ENCODE results near the gene HID1. TPM values are rescaled to one million over a fixed set of nuclear protein-coding genes. Genes with fewer than 3 reads are reported as not detected.

The HID1 gene
- total RNA-seq, 5 donors from 2014 or later (not counting 1 experiment from before 2014, with no cell fraction given) = 12.7 to 21.0 (median 14.5) TPM

GRCh38 chr17:74977802-74978201 lies 5.2 kb upstream of the HID1 start:
- Mint-ChIP-seq H3K9me3 (no peaks in the 10 kb centered on the region), H3K4me3 (no peak overlapping the region), H3K27ac (no peak overlapping the region), H3K27me3 (peaks cover 0 to 20% of the 10 kb centered on the region in 2 donors), H3K36me3 (no peaks in the 10 kb centered on the region), H3K4me1 (peaks cover 18 to 20% (median 19%) of the 10 kb centered on the region in 3 donors)
- no peak for DNase-seq
- Histone ChIP-seq H3K4me1 (ENCODE audit: control insufficient read depth in 1 of 2, extremely low read depth in 1 of 2, insufficient read depth in 2 of 2, low read length in 2 of 2) (peaks cover 8 to 26% of the 10 kb centered on the region in 2 experiments), H3K9me3 (no peaks in the 10 kb centered on the region), H3K27ac (ENCODE audit: low read length) (no peak overlapping the region), H3K4me3 (ENCODE audit: control insufficient read depth in 1 of 2, extremely low read depth in 1 of 2, low read length in 1 of 2) (no peak overlapping the region), H3K27me3 (replicated peaks in 1 of 2; ENCODE audit: control insufficient read depth in 2 of 2, extremely low read depth in 1 of 2, insufficient read depth in 2 of 2, low read length in 1 of 2) (peaks cover 2 to 31% of the 10 kb centered on the region in 2 experiments), H3K36me3 (ENCODE audit: control insufficient read depth in 2 of 2, extremely low read depth in 1 of 2, insufficient read depth in 1 of 2, low read length in 1 of 2) (no peaks in the 10 kb centered on the region)
- WGBS (ENCODE audit: insufficient coverage) = no CpG with 5 or more reads among the region's 3 CpGs
- CTCF ChIA-PET = no interaction called here
- POLR2A ChIA-PET = interaction anchor here in 1 of 2 donors (0.6 kb wide), 1 partner anchor 540 kb away, joined by 3 read pairs; no protein-coding TSS in a partner anchor
- ATAC-seq (replicated peaks in 1 of 4) = no peak

- H3K27me3 ChIP-seq (replicated peaks in 1 of 2; ENCODE audit: control insufficient read depth in 2 of 2, extremely low read depth in 1 of 2, insufficient read depth in 2 of 2, low read length in 1 of 2) = peaks cover 2 to 43% of the 10 kb centered on the region in 2 experiments
- H3K27ac ChIP-seq (ENCODE audit: low read length) = no peak overlapping the region
- peaks cover 2 to 23% of the 10 kb centered on the region in 2 experiments for H3K4me1 ChIP-seq (ENCODE audit: control insufficient read depth in 1 of 2, extremely low read depth in 1 of 2, insufficient read depth in 2 of 2, low read length in 2 of 2)
- WGBS (ENCODE audit: insufficient coverage) = 67% methylated on average over 1 of the region's 4 CpGs
- no peaks in the 10 kb centered on the region for H3K9me3 ChIP-seq
- CTCF ChIA-PET = interaction anchor here in 1 of 2 donors (0.6 kb wide), 1 partner anchor 20 kb away, joined by 3 read pairs; no protein-coding TSS in a partner anchor
- H3K36me3 ChIP-seq (ENCODE audit: control insufficient read depth in 2 of 2, extremely low read depth in 1 of 2, insufficient read depth in 1 of 2, low read length in 1 of 2) = no peaks in the 10 kb centered on the region
- no peaks in the 10 kb centered on the region for H3K9me3 Mint-ChIP-seq
- DNase-seq (no peak), ATAC-seq (replicated peaks in 1 of 4) (no peak)
- no peak overlapping the region for H3K4me3 ChIP-seq (ENCODE audit: control insufficient read depth in 1 of 2, extremely low read depth in 1 of 2, low read length in 1 of 2)
- H3K27ac Mint-ChIP-seq = no peak overlapping the region
- peaks cover 8 to 15% (median 11%) of the 10 kb centered on the region in 3 donors for H3K4me1 Mint-ChIP-seq
- H3K27me3 Mint-ChIP-seq = peaks cover 0 to 22% of the 10 kb centered on the region in 2 donors
- H3K36me3 Mint-ChIP-seq = no peaks in the 10 kb centered on the region
- no peak overlapping the region for H3K4me3 Mint-ChIP-seq
- POLR2A ChIA-PET = no interaction called here
Measured at GRCh38 chr17:74975943-74976342, 3.4 kb upstream of the HID1 start.

DNA sequence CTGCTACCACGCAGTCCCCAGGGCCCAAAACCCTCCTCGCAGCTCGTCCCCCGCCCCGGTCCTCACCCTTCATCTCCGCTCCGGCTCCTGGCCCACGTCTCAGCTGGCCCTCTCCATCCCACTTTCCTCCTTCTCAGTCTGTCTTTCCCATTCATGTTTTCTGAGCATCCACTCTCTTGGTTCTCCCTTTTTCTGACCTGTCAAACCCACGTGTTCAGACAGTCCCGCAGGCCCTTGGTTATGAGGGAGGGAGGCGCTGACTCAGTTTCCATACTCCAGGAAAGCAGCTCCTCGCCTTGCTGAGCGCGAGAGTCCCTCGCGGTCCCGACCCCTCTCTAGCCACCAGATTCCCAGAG lies 392 bp upstream of the HID1 start:
- H3K4me3 ChIP-seq (ENCODE audit: control insufficient read depth in 1 of 2, extremely low read depth in 1 of 2, low read length in 1 of 2) = peak overlapping the region; percentile 44 to 59
- DNase-seq (no peak), ATAC-seq (replicated peaks in 1 of 4) (no peak)
- ChIA-PET POLR2A (no interaction called here), CTCF (interaction anchor here (0.5 to 3.6 kb wide), 7 partner anchors 12 to 87 kb away, joined by 3 to 13 read pairs (median 3); partner anchors contain the start of gene CDR2L (in 1 of the 2))
- Mint-ChIP-seq H3K27me3 (peaks cover 0 to 19% of the 10 kb centered on the region in 2 donors), H3K4me1 (peaks cover 6 to 13% (median 6%) of the 10 kb centered on the region in 3 donors), H3K27ac (peak overlapping the region; percentile 24 to 61), H3K36me3 (no peaks in the 10 kb centered on the region), H3K9me3 (no peaks in the 10 kb centered on the region), H3K4me3 (peak overlapping the region; percentile 80 to 96 (median 82))
- 20% methylated on average over 13 of the region's 17 CpGs for WGBS (ENCODE audit: insufficient coverage)
- no peak overlapping the region for H3K27ac ChIP-seq (ENCODE audit: low read length)
- no peaks in the 10 kb centered on the region for H3K9me3 ChIP-seq
- peaks cover 2 to 21% of the 10 kb centered on the region in 2 experiments for H3K4me1 ChIP-seq (ENCODE audit: control insufficient read depth in 1 of 2, extremely low read depth in 1 of 2, insufficient read depth in 2 of 2, low read length in 2 of 2)
- no peaks in the 10 kb centered on the region for H3K36me3 ChIP-seq (ENCODE audit: control insufficient read depth in 2 of 2, extremely low read depth in 1 of 2, insufficient read depth in 1 of 2, low read length in 1 of 2)
- H3K27me3 ChIP-seq (replicated peaks in 1 of 2; ENCODE audit: control insufficient read depth in 2 of 2, extremely low read depth in 1 of 2, insufficient read depth in 2 of 2, low read length in 1 of 2) = peaks cover 0 to 43% of the 10 kb centered on the region in 2 experiments

DNA sequence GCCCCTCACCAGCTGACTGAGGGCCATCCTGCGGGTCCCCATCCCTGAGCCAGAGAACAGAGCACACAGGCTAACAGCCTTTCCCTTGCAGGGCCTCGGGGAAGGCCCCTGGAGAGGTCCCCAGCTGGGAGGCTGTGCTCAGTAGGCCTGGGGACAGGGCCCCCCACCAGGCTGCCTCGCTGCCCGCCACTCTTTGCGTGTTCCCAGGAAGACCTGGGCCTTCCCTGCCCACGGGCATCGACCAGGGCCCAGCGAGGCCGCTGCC lies 785 bp downstream of the HID1 start:
- peaks cover 0 to 39% of the 10 kb centered on the region in 2 experiments for H3K27me3 ChIP-seq (replicated peaks in 1 of 2; ENCODE audit: control insufficient read depth in 2 of 2, extremely low read depth in 1 of 2, insufficient read depth in 2 of 2, low read length in 1 of 2)
- peak overlapping the region; percentile 72 to 96 (median 82) for H3K4me3 Mint-ChIP-seq
- no peak overlapping the region for H3K27ac ChIP-seq (ENCODE audit: low read length)
- no peak for DNase-seq
- ATAC-seq (replicated peaks in 1 of 4) = no peak
- H3K4me1 Mint-ChIP-seq = peaks cover 6 to 13% (median 6%) of the 10 kb centered on the region in 3 donors
- no peaks in the 10 kb centered on the region for H3K36me3 Mint-ChIP-seq
- POLR2A ChIA-PET = interaction anchor here in 1 of 2 donors (0.5 kb wide), 1 partner anchor 404 kb away, joined by 8 read pairs; no protein-coding TSS in a partner anchor
- no peak overlapping the region for H3K27ac Mint-ChIP-seq
- no peaks in the 10 kb centered on the region for H3K9me3 ChIP-seq
- peaks cover 0 to 19% of the 10 kb centered on the region in 2 donors for H3K27me3 Mint-ChIP-seq
- no peaks in the 10 kb centered on the region for H3K9me3 Mint-ChIP-seq
- peak overlapping the region in 1 of 2 donors; percentile 59 for H3K4me3 ChIP-seq (ENCODE audit: control insufficient read depth in 1 of 2, extremely low read depth in 1 of 2, low read length in 1 of 2)
- H3K36me3 ChIP-seq (ENCODE audit: control insufficient read depth in 2 of 2, extremely low read depth in 1 of 2, insufficient read depth in 1 of 2, low read length in 1 of 2) = no peaks in the 10 kb centered on the region
- CTCF ChIA-PET = interaction anchor here (0.6 to 3.6 kb wide), 3 partner anchors 10 to 212 kb away, joined by 3 to 13 read pairs (median 4); no protein-coding TSS in a partner anchor
- peaks cover 2 to 21% of the 10 kb centered on the region in 2 experiments for H3K4me1 ChIP-seq (ENCODE audit: control insufficient read depth in 1 of 2, extremely low read depth in 1 of 2, insufficient read depth in 2 of 2, low read length in 2 of 2)
- WGBS (ENCODE audit: insufficient coverage) = 73% methylated on average over 9 of the region's 9 CpGs

- CTCF ChIA-PET = interaction anchor here (0.6 to 3.6 kb wide), 3 partner anchors 10 to 213 kb away, joined by 3 to 13 read pairs (median 4); no protein-coding TSS in a partner anchor
- Mint-ChIP-seq H3K4me3 (peak overlapping the region; percentile 72 to 96 (median 82)), H3K27me3 (peaks cover 0 to 17% of the 10 kb centered on the region in 2 donors), H3K36me3 (no peaks in the 10 kb centered on the region), H3K4me1 (peaks cover 6 to 13% (median 6%) of the 10 kb centered on the region in 3 donors), H3K9me3 (no peaks in the 10 kb centered on the region), H3K27ac (no peak overlapping the region)
- H3K4me1 ChIP-seq (ENCODE audit: control insufficient read depth in 1 of 2, extremely low read depth in 1 of 2, insufficient read depth in 2 of 2, low read length in 2 of 2) = peaks cover 2 to 21% of the 10 kb centered on the region in 2 experiments
- H3K9me3 ChIP-seq = no peaks in the 10 kb centered on the region
- POLR2A ChIA-PET = interaction anchor here in 1 of 2 donors (0.5 kb wide), 1 partner anchor 405 kb away, joined by 8 read pairs; no protein-coding TSS in a partner anchor
- H3K27ac ChIP-seq (ENCODE audit: low read length) = no peak overlapping the region
- no peak for ATAC-seq (replicated peaks in 1 of 4)
- WGBS (ENCODE audit: insufficient coverage) = 95% methylated on average over 8 of the region's 8 CpGs
- no peak for DNase-seq
- no peaks in the 10 kb centered on the region for H3K36me3 ChIP-seq (ENCODE audit: control insufficient read depth in 2 of 2, extremely low read depth in 1 of 2, insufficient read depth in 1 of 2, low read length in 1 of 2)
- no peak overlapping the region for H3K4me3 ChIP-seq (ENCODE audit: control insufficient read depth in 1 of 2, extremely low read depth in 1 of 2, low read length in 1 of 2)
- H3K27me3 ChIP-seq (replicated peaks in 1 of 2; ENCODE audit: control insufficient read depth in 2 of 2, extremely low read depth in 1 of 2, insufficient read depth in 2 of 2, low read length in 1 of 2) = peaks cover 0 to 38% of the 10 kb centered on the region in 2 experiments
Measured at GRCh38 chr17:74971069-74971841, 1.3 kb downstream of the HID1 start.

- H3K4me1 ChIP-seq (ENCODE audit: control insufficient read depth in 1 of 2, extremely low read depth in 1 of 2, insufficient read depth in 2 of 2, low read length in 2 of 2) = peaks cover 2 to 21% of the 10 kb centered on the region in 2 experiments
- H3K27me3 ChIP-seq (replicated peaks in 1 of 2; ENCODE audit: control insufficient read depth in 2 of 2, extremely low read depth in 1 of 2, insufficient read depth in 2 of 2, low read length in 1 of 2) = peaks cover 0 to 38% of the 10 kb centered on the region in 2 experiments
- Mint-ChIP-seq H3K9me3 (no peaks in the 10 kb centered on the region), H3K36me3 (no peaks in the 10 kb centered on the region), H3K4me3 (peak overlapping the region in 2 of 3 donors; percentile 28 to 96), H3K27ac (peak overlapping the region in 1 of 2 donors; percentile 64), H3K27me3 (peaks cover 0 to 14% of the 10 kb centered on the region in 2 donors), H3K4me1 (peaks cover 6 to 13% (median 8%) of the 10 kb centered on the region in 3 donors)
- CTCF ChIA-PET = interaction anchor here (0.6 to 3.6 kb wide), 2 partner anchors 9 to 40 kb away, joined by 4 to 13 read pairs; no protein-coding TSS in a partner anchor
- no peaks in the 10 kb centered on the region for H3K9me3 ChIP-seq
- WGBS (ENCODE audit: insufficient coverage) = 100% methylated on average over 1 of the region's 3 CpGs
- H3K4me3 ChIP-seq (ENCODE audit: control insufficient read depth in 1 of 2, extremely low read depth in 1 of 2, low read length in 1 of 2) = no peak overlapping the region
- ATAC-seq (replicated peaks in 1 of 4) = no peak
- no peak overlapping the region for H3K27ac ChIP-seq (ENCODE audit: low read length)
- POLR2A ChIA-PET = no interaction called here
- H3K36me3 ChIP-seq (ENCODE audit: control insufficient read depth in 2 of 2, extremely low read depth in 1 of 2, insufficient read depth in 1 of 2, low read length in 1 of 2) = no peaks in the 10 kb centered on the region
- no peak for DNase-seq
Measured at GRCh38 chr17:74970395-74970794, 2.2 kb downstream of the HID1 start.
